WTC11 (cell line): ENCODE results near the gene SYNPO2. TPM values are rescaled to one million over a fixed set of nuclear protein-coding genes. Genes with fewer than 3 reads are reported as not detected.

Source experiments
- ATAC-seq: fragments of 200-7000 bp; cut with Tn5 transposase; 2 replicates; pipeline ENCODE4 v1.10.0; 2021; ENCODE audit warnings: mild to moderate bottlenecking, moderate library complexity
- CTCF ChIA-PET: fragments of 300-600 bp; sonication (Branson Sonifier 250); formaldehyde crosslinking; loops from one replicate; lab custom pipeline; 2021; ENCODE audit warnings: antibody characterized with exemption; lab: Charles Lee
- POLR2A ChIA-PET: fragments of 350-600 bp; sonication (Branson Sonifier 250); formaldehyde crosslinking; loops from one replicate; lab custom pipeline; 2021; ENCODE audit warnings: antibody characterized with exemption; lab: Charles Lee
- DNase-seq: peaks from one replicate; pipeline ENCODE4 v3.0.0; 2021; ENCODE audit warnings: low spot score
- H3K27ac Mint-ChIP-seq: 2 replicates; pipeline ENCODE4 v1.8.0; 2021; ENCODE audit warnings: mixed read lengths
- H3K27me3 Mint-ChIP-seq: 2 replicates; pipeline ENCODE4 v1.8.0; 2021; ENCODE audit warnings: low read depth, mild to moderate bottlenecking, moderate library complexity, mixed read lengths
- H3K36me3 Mint-ChIP-seq: 2 replicates; pipeline ENCODE4 v1.8.0; 2021; ENCODE audit warnings: mixed read lengths
- H3K4me1 Mint-ChIP-seq: 2 replicates; pipeline ENCODE4 v1.8.0; 2022; ENCODE audit warnings: mixed read lengths
- H3K4me3 Mint-ChIP-seq: 2 replicates; pipeline ENCODE4 v1.8.0; 2021; ENCODE audit warnings: mild to moderate bottlenecking, moderate library complexity, mixed read lengths
- H3K9me3 Mint-ChIP-seq: 2 replicates; pipeline ENCODE4 v1.8.0; 2021; ENCODE audit warnings: mixed read lengths
- CREM ChIP-seq: sonication (generic); formaldehyde crosslinking; IDR thresholded peaks from 2 replicates; pipeline ENCODE4 v1.8.1; 2022; ENCODE audit warnings: mild to moderate bottlenecking, missing genetic modification reagents, moderate library complexity
- FOXJ3 ChIP-seq: sonication (generic); formaldehyde crosslinking; IDR thresholded peaks from 2 replicates; pipeline ENCODE4 v1.9.0; 2021; ENCODE audit warnings: missing genetic modification reagents, mild to moderate bottlenecking, borderline replicate concordance
- GABPB1 ChIP-seq: sonication (generic); formaldehyde crosslinking; IDR thresholded peaks from 2 replicates; pipeline ENCODE4 v1.8.1; 2023; ENCODE audit warnings: mild to moderate bottlenecking, missing genetic modification reagents
- GRHL2 ChIP-seq: fragments of 250-450 bp; sonication (Bioruptor Pico); IDR thresholded peaks from 2 replicates; pipeline ENCODE4 v1.8.0; 2022; ENCODE audit warnings: mild to moderate bottlenecking, moderate library complexity; ENCODE audit not compliant: insufficient replicate concordance, severe bottlenecking
- GTF2I ChIP-seq: fragments of 250-450 bp; sonication (Bioruptor Pico); conservative IDR thresholded peaks from 2 replicates; pipeline ENCODE4 v1.4.0; 2021; ENCODE audit warnings: mild to moderate bottlenecking
- JAZF1 ChIP-seq: fragments of 250-450 bp; sonication (Bioruptor Pico); IDR thresholded peaks from 2 replicates; pipeline ENCODE4 v1.9.0; 2021; ENCODE audit warnings: moderate library complexity, mild to moderate bottlenecking, inconsistent platforms
- OVOL2 ChIP-seq: fragments of 250-450 bp; sonication (Bioruptor Pico); IDR thresholded peaks from 2 replicates; pipeline ENCODE4 v1.9.0; 2021; ENCODE audit warnings: mild to moderate bottlenecking, borderline replicate concordance
- SMAD3 ChIP-seq: sonication (generic); formaldehyde crosslinking; IDR thresholded peaks from 2 replicates; pipeline ENCODE4 v1.8.0; 2022; ENCODE audit warnings: missing genetic modification reagents, mild to moderate bottlenecking, borderline replicate concordance
- SMAD4 ChIP-seq: sonication (generic); formaldehyde crosslinking; IDR thresholded peaks from 2 replicates; pipeline ENCODE4 v1.8.0; 2022; ENCODE audit warnings: mild to moderate bottlenecking, missing genetic modification reagents
- TCF7 ChIP-seq: sonication (generic); formaldehyde crosslinking; IDR thresholded peaks from 2 replicates; pipeline ENCODE4 v1.8.0; 2022; ENCODE audit warnings: mild to moderate bottlenecking, low read depth, missing genetic modification reagents, moderate library complexity
- TP53 ChIP-seq: sonication (generic); formaldehyde crosslinking; IDR thresholded peaks from 2 replicates; pipeline ENCODE4 v1.8.1; 2023; ENCODE audit warnings: mild to moderate bottlenecking, missing genetic modification reagents
- ZNF219 ChIP-seq: sonication (generic); formaldehyde crosslinking; IDR thresholded peaks from 2 replicates; pipeline ENCODE4 v1.8.0; 2023; ENCODE audit warnings: missing genetic modification reagents, mild to moderate bottlenecking, borderline replicate concordance
- ZNF232 ChIP-seq: sonication (generic); formaldehyde crosslinking; IDR thresholded peaks from 2 replicates; pipeline ENCODE4 v1.8.0; 2022; ENCODE audit warnings: mild to moderate bottlenecking, missing genetic modification reagents
- total RNA-seq: library from RNA; stranded (reverse); gene quantifications from 3 replicates; pipeline ENCODE4 v1.2.3, GENCODE V29; 2021
- TF ChIP-seq, protein P1 (sequence below): sonication (generic); formaldehyde crosslinking; conservative IDR thresholded peaks from 2 replicates; pipeline ENCODE4 v1.8.1; 2022; ENCODE audit warnings: mild to moderate bottlenecking, missing genetic modification reagents
- TF ChIP-seq, protein P2 (sequence below): sonication (generic); formaldehyde crosslinking; IDR thresholded peaks from 2 replicates; pipeline ENCODE4 v1.8.1; 2023; ENCODE audit warnings: mild to moderate bottlenecking, missing genetic modification reagents
- TF ChIP-seq, protein P3 (sequence below): sonication (generic); formaldehyde crosslinking; IDR thresholded peaks from 2 replicates; pipeline ENCODE4 v1.8.0; 2022; ENCODE audit warnings: mild to moderate bottlenecking, missing genetic modification reagents
- TF ChIP-seq, protein P4 (sequence below): sonication (generic); formaldehyde crosslinking; conservative IDR thresholded peaks from 2 replicates; pipeline ENCODE4 v1.8.1; 2023; ENCODE audit warnings: mild to moderate bottlenecking, low read depth, missing genetic modification reagents, moderate library complexity
- TF ChIP-seq, protein P5 (sequence below): sonication (generic); formaldehyde crosslinking; IDR thresholded peaks from 2 replicates; pipeline ENCODE4 v1.8.1; 2022; ENCODE audit warnings: missing genetic modification reagents, borderline replicate concordance
- TF ChIP-seq, protein P6 (sequence below): fragments of 250-450 bp; sonication (Bioruptor Pico); IDR thresholded peaks from 2 replicates; pipeline ENCODE4 v1.8.0; 2021; ENCODE audit warnings: mild to moderate bottlenecking
- TF ChIP-seq, protein P7 (sequence below): sonication (generic); formaldehyde crosslinking; IDR thresholded peaks from 2 replicates; pipeline ENCODE4 v1.8.1; 2023; ENCODE audit warnings: mild to moderate bottlenecking, missing genetic modification reagents
- TF ChIP-seq, protein P8 (sequence below): sonication (generic); formaldehyde crosslinking; IDR thresholded peaks from 2 replicates; pipeline ENCODE4 v1.8.1; 2023; ENCODE audit warnings: mild to moderate bottlenecking, missing genetic modification reagents, borderline replicate concordance
- TF ChIP-seq, protein P9 (sequence below): sonication (generic); formaldehyde crosslinking; IDR thresholded peaks from 2 replicates; pipeline ENCODE4 v1.8.0; 2022; ENCODE audit warnings: mild to moderate bottlenecking, missing genetic modification reagents

The SYNPO2 gene
- total RNA-seq, 1 experiment from 2014 or later: 1.9 TPM

DNA sequence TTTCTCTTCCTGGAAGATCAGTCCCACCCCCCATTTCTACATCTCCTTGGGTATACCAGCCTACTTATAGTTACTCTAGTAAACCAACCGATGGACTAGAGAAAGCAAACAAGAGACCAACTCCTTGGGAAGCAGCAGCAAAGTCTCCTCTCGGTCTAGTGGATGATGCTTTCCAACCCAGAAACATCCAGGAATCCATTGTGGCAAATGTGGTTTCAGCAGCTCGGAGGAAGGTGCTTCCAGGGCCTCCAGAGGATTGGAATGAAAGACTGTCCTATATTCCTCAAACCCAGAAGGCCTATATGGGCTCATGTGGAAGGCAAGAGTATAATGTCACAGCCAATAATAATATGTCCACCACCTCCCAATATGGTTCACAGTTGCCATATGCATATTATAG is 168.8 kb downstream of the SYNPO2 start:
- H3K27me3 Mint-ChIP-seq: no peaks in the 10 kb centered on the region; the same call in 1 of the 2 replicates
- no peak for DNase-seq
- H3K4me1 Mint-ChIP-seq: no peaks in the 10 kb centered on the region
- ChIA-PET POLR2A (no interaction called here), CTCF (no interaction called here)
- no peaks in the 10 kb centered on the region for H3K9me3 Mint-ChIP-seq
- no peak overlapping the region for H3K4me3 Mint-ChIP-seq
- TF ChIP-seq TP53 (CRISPR knock-in tag) (no peak), FOXJ3 (CRISPR knock-in tag) (no peak), GRHL2 (CRISPR knock-in tag) (no peak), SMAD3 (CRISPR knock-in tag) (no peak), GABPB1 (CRISPR knock-in tag) (no peak), JAZF1 (CRISPR knock-in tag) (no peak), ZNF219 (no peak), GTF2I (CRISPR knock-in tag) (no peak), OVOL2 (CRISPR knock-in tag) (no peak)
- TF ChIP-seq, protein P1, sequence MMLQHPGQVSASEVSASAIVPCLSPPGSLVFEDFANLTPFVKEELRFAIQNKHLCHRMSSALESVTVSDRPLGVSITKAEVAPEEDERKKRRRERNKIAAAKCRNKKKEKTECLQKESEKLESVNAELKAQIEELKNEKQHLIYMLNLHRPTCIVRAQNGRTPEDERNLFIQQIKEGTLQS (CRISPR knock-in tag): no peak
- TF ChIP-seq, protein P2, sequence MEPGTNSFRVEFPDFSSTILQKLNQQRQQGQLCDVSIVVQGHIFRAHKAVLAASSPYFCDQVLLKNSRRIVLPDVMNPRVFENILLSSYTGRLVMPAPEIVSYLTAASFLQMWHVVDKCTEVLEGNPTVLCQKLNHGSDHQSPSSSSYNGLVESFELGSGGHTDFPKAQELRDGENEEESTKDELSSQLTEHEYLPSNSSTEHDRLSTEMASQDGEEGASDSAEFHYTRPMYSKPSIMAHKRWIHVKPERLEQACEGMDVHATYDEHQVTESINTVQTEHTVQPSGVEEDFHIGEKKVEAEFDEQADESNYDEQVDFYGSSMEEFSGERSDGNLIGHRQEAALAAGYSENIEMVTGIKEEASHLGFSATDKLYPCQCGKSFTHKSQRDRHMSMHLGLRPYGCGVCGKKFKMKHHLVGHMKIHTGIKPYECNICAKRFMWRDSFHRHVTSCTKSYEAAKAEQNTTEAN: no peak
- TF ChIP-seq, protein P3, sequence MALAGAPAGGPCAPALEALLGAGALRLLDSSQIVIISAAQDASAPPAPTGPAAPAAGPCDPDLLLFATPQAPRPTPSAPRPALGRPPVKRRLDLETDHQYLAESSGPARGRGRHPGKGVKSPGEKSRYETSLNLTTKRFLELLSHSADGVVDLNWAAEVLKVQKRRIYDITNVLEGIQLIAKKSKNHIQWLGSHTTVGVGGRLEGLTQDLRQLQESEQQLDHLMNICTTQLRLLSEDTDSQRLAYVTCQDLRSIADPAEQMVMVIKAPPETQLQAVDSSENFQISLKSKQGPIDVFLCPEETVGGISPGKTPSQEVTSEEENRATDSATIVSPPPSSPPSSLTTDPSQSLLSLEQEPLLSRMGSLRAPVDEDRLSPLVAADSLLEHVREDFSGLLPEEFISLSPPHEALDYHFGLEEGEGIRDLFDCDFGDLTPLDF (CRISPR knock-in tag): no peak
- TF ChIP-seq, protein P4, sequence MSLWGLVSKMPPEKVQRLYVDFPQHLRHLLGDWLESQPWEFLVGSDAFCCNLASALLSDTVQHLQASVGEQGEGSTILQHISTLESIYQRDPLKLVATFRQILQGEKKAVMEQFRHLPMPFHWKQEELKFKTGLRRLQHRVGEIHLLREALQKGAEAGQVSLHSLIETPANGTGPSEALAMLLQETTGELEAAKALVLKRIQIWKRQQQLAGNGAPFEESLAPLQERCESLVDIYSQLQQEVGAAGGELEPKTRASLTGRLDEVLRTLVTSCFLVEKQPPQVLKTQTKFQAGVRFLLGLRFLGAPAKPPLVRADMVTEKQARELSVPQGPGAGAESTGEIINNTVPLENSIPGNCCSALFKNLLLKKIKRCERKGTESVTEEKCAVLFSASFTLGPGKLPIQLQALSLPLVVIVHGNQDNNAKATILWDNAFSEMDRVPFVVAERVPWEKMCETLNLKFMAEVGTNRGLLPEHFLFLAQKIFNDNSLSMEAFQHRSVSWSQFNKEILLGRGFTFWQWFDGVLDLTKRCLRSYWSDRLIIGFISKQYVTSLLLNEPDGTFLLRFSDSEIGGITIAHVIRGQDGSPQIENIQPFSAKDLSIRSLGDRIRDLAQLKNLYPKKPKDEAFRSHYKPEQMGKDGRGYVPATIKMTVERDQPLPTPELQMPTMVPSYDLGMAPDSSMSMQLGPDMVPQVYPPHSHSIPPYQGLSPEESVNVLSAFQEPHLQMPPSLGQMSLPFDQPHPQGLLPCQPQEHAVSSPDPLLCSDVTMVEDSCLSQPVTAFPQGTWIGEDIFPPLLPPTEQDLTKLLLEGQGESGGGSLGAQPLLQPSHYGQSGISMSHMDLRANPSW (CRISPR knock-in tag): no peak
- TF ChIP-seq, protein P5, sequence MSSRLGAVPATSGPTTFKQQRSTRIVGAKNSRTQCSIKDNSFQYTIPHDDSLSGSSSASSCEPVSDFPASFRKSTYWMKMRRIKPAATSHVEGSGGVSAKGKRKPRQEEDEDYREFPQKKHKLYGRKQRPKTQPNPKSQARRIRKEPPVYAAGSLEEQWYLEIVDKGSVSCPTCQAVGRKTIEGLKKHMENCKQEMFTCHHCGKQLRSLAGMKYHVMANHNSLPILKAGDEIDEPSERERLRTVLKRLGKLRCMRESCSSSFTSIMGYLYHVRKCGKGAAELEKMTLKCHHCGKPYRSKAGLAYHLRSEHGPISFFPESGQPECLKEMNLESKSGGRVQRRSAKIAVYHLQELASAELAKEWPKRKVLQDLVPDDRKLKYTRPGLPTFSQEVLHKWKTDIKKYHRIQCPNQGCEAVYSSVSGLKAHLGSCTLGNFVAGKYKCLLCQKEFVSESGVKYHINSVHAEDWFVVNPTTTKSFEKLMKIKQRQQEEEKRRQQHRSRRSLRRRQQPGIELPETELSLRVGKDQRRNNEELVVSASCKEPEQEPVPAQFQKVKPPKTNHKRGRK (CRISPR knock-in tag): no peak
- TF ChIP-seq, protein P6, sequence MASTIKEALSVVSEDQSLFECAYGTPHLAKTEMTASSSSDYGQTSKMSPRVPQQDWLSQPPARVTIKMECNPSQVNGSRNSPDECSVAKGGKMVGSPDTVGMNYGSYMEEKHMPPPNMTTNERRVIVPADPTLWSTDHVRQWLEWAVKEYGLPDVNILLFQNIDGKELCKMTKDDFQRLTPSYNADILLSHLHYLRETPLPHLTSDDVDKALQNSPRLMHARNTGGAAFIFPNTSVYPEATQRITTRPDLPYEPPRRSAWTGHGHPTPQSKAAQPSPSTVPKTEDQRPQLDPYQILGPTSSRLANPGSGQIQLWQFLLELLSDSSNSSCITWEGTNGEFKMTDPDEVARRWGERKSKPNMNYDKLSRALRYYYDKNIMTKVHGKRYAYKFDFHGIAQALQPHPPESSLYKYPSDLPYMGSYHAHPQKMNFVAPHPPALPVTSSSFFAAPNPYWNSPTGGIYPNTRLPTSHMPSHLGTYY: no peak
- H3K36me3 Mint-ChIP-seq: no peaks in the 10 kb centered on the region
- H3K27ac Mint-ChIP-seq: no peak overlapping the region
- ATAC-seq: no peak

DNA sequence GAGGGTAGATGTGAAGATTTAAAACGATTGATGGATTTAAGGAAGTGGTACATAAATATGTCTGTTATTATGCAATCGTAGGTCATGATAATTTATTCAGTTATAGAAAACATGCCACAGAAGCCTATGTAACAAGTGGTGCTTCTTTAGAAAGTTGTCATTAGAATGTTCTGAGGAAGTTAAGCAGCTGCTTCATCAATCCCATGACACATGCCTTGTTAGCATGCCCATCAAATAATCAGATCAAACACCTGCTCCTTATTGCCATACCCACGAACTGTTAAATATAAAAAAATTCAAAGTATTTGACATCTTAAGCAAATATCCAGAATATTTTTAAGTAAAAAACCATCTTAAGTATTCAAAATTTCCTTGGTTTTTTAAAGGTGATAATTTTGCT is 170.6 kb downstream of the SYNPO2 start:
- POLR2A ChIA-PET: no interaction called here
- no peak for DNase-seq
- Mint-ChIP-seq H3K4me3 (no peak overlapping the region), H3K4me1 (no peaks in the 10 kb centered on the region), H3K27ac (no peak overlapping the region), H3K9me3 (no peaks in the 10 kb centered on the region), H3K36me3 (no peaks in the 10 kb centered on the region), H3K27me3 (peaks cover 2% of the 10 kb centered on the region; the same call in 1 of the 2 replicates)
- CTCF ChIA-PET: no interaction called here
- no peak for ATAC-seq
- TF ChIP-seq CREM (CRISPR knock-in tag) (no peak), TCF7 (CRISPR knock-in tag) (no peak), SMAD4 (CRISPR knock-in tag) (no peak), ZNF232 (no peak)
- TF ChIP-seq, protein P7, sequence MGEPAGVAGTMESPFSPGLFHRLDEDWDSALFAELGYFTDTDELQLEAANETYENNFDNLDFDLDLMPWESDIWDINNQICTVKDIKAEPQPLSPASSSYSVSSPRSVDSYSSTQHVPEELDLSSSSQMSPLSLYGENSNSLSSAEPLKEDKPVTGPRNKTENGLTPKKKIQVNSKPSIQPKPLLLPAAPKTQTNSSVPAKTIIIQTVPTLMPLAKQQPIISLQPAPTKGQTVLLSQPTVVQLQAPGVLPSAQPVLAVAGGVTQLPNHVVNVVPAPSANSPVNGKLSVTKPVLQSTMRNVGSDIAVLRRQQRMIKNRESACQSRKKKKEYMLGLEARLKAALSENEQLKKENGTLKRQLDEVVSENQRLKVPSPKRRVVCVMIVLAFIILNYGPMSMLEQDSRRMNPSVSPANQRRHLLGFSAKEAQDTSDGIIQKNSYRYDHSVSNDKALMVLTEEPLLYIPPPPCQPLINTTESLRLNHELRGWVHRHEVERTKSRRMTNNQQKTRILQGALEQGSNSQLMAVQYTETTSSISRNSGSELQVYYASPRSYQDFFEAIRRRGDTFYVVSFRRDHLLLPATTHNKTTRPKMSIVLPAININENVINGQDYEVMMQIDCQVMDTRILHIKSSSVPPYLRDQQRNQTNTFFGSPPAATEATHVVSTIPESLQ (CRISPR knock-in tag): no peak
- TF ChIP-seq, protein P8, sequence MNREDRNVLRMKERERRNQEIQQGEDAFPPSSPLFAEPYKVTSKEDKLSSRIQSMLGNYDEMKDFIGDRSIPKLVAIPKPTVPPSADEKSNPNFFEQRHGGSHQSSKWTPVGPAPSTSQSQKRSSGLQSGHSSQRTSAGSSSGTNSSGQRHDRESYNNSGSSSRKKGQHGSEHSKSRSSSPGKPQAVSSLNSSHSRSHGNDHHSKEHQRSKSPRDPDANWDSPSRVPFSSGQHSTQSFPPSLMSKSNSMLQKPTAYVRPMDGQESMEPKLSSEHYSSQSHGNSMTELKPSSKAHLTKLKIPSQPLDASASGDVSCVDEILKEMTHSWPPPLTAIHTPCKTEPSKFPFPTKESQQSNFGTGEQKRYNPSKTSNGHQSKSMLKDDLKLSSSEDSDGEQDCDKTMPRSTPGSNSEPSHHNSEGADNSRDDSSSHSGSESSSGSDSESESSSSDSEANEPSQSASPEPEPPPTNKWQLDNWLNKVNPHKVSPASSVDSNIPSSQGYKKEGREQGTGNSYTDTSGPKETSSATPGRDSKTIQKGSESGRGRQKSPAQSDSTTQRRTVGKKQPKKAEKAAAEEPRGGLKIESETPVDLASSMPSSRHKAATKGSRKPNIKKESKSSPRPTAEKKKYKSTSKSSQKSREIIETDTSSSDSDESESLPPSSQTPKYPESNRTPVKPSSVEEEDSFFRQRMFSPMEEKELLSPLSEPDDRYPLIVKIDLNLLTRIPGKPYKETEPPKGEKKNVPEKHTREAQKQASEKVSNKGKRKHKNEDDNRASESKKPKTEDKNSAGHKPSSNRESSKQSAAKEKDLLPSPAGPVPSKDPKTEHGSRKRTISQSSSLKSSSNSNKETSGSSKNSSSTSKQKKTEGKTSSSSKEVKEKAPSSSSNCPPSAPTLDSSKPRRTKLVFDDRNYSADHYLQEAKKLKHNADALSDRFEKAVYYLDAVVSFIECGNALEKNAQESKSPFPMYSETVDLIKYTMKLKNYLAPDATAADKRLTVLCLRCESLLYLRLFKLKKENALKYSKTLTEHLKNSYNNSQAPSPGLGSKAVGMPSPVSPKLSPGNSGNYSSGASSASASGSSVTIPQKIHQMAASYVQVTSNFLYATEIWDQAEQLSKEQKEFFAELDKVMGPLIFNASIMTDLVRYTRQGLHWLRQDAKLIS (CRISPR knock-in tag): no peak
- TF ChIP-seq, protein P9, sequence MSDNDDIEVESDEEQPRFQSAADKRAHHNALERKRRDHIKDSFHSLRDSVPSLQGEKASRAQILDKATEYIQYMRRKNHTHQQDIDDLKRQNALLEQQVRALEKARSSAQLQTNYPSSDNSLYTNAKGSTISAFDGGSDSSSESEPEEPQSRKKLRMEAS (CRISPR knock-in tag): no peak
